Measurements from ENCODE around the gene TMCO4.

TMCO4 gene

DNA sequence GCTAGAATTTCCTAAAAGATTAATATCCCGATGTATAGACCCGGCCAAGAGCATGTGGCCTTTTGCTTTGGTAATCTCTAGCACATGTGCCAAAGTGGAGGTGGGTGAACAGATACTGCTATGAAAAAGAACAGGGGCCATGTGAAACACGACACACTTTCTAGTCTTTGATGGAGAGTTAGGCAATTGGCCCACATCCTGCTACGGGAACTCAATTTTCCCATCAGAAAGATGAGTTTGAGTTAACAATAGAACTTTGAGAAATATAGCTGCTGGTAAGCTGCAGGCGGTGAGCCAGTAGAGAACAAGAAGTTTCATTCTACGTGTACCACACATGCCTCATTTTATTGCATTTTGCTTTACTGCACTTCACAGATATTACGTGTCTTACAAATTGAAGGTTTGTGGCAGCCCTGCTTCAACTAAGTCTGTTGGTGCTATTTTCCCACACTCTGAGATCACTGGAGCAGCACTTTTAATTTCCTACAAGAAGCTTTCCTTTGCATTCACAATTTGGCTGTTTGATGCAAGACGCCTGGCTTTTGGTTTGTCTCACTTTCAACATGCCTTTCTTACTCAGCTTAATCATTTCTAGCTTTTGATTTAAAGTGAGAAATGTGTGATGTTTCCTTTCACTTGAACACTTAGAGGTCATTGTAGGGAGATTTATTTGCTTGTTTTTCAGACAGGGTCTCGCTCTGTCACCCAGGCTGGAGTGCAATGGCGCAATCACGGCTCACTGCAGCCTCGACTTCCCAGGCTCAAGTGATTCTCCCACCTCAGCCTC, 88.7 kb downstream of the TMCO4 start:
- no peak for DNase-seq

DNA sequence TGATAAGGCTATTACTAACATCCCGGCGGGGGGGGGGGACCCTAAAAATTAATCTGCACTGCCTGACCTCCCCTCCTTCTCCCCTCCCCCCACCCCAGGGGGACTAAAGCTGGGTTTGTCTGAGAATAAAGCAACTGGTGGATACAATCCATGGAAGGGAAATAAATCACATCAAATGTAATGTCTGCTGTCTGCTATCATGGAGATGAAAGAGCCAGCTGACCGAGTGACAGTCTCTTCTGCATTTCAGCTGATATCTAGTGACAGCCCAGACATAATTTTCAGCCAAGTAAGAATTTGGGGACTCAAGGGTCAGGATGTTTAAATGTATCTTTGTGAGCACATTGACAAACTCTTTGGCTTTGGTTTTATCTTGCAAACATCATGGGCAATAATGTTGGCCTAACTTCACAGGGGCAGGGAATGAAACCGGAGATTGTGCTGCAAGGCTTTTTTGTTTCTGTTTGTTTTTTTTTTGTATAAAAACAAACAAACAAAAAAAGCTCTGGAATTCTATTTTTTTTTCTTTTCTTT, 90.4 kb downstream of the TMCO4 start:
- DNase-seq = no peak

GRCh38 chr1:19708567-19709110, 91.1 kb downstream of the TMCO4 start:
- no peak for DNase-seq

GRCh38 chr1:19706136-19706535, 93.6 kb downstream of the TMCO4 start:
- DNase-seq = no peak

- DNase-seq = no peak
Measured at GRCh38 chr1:19705464-19705863, 94.3 kb downstream of the TMCO4 start.

- DNase-seq = no peak
Measured at GRCh38 chr1:19704247-19705113, 95.2 kb downstream of the TMCO4 start.

DNA sequence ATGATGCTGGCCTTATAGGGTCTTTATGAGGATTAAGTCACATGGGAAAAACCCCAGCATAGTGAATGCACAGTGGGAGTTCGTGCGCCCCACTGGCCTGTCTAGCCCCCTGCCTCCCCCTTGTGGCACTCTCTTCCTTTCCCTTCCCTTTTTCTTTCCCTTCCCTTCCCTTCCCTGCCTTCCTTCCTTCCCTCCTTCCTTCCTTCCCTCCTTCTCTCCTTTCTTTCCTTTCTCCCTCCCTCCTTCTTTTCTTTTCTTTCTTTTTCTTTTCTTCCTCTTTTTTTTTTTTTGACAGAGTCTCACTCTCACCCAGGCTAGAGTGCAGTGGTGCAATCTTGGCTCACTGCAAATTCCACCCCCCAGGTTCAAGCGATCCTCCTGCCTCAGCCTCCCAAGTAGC, 96.4 kb downstream of the TMCO4 start:
- no peak for DNase-seq

DNA sequence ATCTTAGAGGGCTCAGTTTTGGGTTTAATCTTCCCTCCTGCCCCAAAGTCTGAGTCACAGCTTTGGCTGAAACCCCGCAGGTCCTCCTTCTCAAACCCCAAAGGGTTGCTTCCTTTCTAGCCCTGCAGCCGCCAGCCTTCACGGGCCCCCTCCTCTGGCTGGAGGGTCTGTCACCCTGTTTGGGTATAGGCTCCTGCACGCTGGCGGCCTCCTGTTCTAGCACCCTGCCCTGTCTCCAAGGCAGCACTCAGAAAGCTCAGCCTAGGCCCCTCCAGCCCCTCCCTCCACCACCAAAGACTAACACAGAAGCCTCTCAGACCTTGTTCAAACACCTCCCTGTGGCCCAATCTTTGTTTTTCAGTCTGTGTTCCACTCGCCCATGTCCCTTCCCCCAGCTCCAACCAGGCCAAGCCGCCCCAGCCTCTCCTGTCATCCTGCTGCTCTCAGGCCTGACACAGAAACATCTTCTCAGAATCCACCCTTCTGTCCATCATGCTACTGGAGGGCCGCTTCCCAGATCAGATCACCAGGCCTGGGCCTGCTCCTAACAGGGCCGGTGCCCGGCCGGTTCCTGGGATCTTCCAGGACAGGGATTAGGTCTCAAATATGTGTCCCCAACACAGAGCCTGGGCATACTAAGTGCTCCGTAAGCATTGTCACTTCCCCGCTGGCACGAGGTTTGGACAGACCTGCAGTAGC, 99.5 kb downstream of the TMCO4 start:
- DNase-seq = no peak

DNA sequence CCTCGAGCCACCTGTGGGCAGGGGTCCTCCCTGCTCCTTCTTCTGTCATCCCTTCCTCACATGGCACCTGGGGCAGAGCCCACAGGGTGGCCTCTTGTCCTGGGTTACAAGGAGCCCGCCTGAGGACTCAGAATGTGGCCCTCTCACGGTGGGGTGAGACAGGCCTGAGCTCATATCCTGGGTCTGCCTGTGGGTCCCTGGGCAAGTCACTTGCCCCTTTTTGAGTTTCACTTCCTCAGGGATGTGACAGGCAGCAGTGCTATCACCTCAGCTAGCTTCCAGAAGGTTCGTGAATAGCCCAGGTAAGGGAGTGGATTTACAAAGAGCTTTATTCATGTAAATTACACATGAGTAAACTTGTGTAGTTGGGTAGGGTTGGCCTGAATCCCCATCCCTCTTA, 101.5 kb downstream of the TMCO4 start:
- no peak for DNase-seq

DNA sequence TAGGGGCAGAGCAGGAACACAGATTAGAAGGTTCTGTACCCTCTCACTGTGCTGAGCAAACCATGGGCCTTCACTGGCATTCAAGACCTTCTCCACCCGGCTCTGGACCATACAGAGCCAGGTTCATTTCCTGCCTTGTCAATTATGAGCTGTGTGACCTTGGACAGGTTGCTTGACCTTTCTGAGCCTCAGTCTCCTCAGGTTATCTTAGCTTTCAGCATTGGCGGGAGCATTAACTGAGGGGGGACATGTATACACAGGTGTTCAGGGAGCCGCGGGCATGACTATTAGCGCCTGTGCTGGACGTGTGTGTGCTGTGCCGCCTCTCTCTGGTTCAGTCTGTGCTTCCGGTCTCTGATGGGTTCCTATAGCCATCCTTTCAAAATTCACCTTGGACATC, 102.9 kb downstream of the TMCO4 start:
- no peak for DNase-seq

GRCh38 chr1:19695772-19696171, 103.9 kb downstream of the TMCO4 start:
- no peak for DNase-seq

GRCh38 chr1:19694298-19694697, 105.4 kb downstream of the TMCO4 start:
- no peak for DNase-seq

DNA sequence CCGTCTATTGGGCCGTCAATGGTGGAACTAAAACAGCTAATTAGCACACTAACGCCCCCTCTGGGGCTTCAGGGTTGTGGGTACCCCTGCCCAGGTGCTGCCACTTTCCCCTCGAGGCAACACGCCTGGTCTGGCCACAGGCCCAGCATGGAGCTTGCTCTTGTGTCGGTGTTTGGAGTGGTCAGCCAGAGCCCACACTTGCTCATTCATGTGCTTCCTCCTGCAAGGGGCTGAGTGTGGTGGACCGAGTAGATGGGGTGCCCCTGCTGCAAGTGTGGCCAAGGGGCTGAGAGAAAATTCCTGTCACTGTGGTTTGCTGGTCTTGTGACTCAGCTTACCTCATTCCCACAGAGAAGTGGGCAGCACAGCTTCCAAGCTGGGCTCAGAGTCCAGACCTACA, 109.4 kb downstream of the TMCO4 start:
- no peak for DNase-seq

DNA sequence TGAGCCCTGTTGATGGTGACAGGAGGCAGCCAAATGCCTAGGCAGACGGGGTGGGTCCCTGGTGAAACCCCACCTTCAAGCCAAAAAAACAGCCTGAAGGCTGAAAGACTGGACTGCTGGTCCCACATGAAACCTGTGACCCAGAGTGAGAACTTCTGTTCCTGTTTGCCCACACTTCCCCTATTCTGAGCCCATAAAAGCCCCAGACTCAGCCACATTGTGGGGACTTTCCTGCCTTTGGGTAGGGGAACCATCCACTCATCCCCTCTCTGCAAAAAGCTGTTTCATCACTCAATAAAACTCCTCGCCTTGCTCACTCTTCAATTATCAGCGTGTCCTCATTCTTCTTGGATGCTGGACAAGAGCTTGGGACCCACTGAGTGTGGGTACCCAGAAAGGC, 109.9 kb downstream of the TMCO4 start:
- DNase-seq = no peak

- DNase-seq = no peak
Measured at GRCh38 chr1:19689085-19689757, 110.5 kb downstream of the TMCO4 start.

DNA sequence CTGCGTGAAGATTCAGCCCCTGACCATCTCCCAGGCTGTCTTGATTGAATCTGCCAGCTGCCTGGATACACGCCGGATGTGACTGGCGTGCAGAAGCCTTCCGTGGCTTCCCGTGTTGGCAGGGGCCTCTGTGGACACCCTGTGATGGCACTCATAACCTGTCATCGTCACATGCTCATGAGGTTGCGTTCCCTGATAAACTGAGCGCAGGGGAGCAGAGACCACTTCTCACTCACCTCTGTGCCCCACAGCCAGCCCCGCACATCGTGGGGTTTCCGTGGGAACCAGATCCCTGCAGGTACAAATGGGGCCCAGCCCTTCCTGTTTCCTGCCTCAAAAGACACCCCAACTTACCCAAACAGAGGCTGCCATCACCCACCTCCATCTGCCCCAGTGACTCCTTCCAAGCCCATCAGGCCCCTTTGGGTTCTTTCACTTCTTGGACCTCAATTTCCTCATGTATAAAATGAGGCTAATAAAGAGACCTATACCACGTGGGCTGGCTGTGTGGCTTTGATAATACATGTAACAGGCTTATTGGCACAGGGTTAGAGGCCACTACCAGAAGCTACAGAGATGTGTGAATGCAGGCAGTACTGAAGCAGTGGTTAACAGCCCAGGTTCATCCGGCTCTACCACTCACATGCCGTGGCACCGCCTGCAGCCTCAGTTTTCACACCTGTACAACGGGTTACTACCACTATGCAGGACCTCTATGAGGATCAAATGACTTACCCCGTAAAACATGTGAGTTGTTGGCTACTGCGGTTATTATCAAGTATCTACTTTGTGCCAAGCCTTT, 111.5 kb downstream of the TMCO4 start:
- no peak for DNase-seq

- no peak for DNase-seq
Measured at GRCh38 chr1:19687414-19687813, 112.3 kb downstream of the TMCO4 start.

DNA sequence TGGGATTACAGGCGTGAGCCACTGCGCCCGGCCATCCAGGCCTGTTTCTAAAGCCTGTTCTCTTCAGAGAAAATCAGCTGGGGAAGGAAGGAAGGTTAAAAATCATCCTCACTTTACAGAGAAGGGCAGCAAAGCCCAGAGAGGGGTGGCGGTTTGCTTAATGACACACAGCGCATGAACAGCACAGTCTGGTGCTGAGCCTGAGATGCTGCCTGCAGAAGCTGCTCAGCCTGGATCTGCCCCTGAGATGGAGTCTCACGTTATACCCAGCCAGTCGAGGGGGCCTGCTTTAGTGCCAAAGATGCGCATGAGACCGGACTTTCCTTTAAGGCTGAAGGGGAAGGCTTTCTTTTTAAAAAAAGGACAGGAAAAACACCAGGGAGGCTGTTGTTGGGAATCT, 113.7 kb downstream of the TMCO4 start:
- no peak for DNase-seq

GRCh38 chr1:19684677-19685076, 115.0 kb downstream of the TMCO4 start:
- DNase-seq = no peak

- no peak for DNase-seq
Measured at GRCh38 chr1:19683351-19683750, 116.4 kb downstream of the TMCO4 start.

- DNase-seq = no peak
Measured at GRCh38 chr1:19682901-19683300, 116.8 kb downstream of the TMCO4 start.

- no peak for DNase-seq
Measured at GRCh38 chr1:19682257-19682656, 117.5 kb downstream of the TMCO4 start.
